ENCODE results near the gene STK25. TPM values are rescaled to one million over a fixed set of nuclear protein-coding genes. Genes with fewer than 3 reads are reported as not detected.

STK25 gene
- total and polyA plus RNA-seq, 4 donors = 134 to 255 (median 190) TPM

GRCh38 chr2:241469746-241470145 lies 38.6 kb downstream of the STK25 start:
- 100% methylated on average over 2 of the region's 2 CpGs for WGBS (ENCODE audit: insufficient coverage)
- peaks cover 26% of the 10 kb centered on the region for H3K36me3 ChIP-seq (ENCODE audit: control insufficient read depth, insufficient read depth, low read length)
- DNase-seq (ENCODE audit: low read depth in 4 of 6, low spot score in 6 of 6) = no peak

GRCh38 chr2:241468476-241468781 lies 40.0 kb downstream of the STK25 start:
- no peaks in the 10 kb centered on the region for H3K4me1 ChIP-seq (ENCODE audit: control insufficient read depth, insufficient read depth, low read length)
- WGBS (ENCODE audit: insufficient coverage) = 83% methylated on average over 2 of the region's 2 CpGs
- no peak overlapping the region for H3K4me3 ChIP-seq (ENCODE audit: low read depth, low read length)
- no peaks in the 10 kb centered on the region for H3K9me3 ChIP-seq (ENCODE audit: control insufficient read depth, insufficient read depth, low read length)
- DNase-seq (ENCODE audit: low read depth in 4 of 6, low spot score in 6 of 6) = no peak
- H3K36me3 ChIP-seq (ENCODE audit: control insufficient read depth, insufficient read depth, low read length) = peaks cover 33% of the 10 kb centered on the region
- H3K27ac ChIP-seq (ENCODE audit: low read depth, low read length) = no peak overlapping the region
- no peaks in the 10 kb centered on the region for H3K27me3 ChIP-seq (ENCODE audit: control insufficient read depth, insufficient read depth, low read length)

More at GRCh38 chr2:241469746-241470145, 38.6 kb downstream of the STK25 start:
- H3K27ac ChIP-seq (ENCODE audit: low read depth, low read length) = no peak overlapping the region
- H3K27me3 ChIP-seq (ENCODE audit: control insufficient read depth, insufficient read depth, low read length) = no peaks in the 10 kb centered on the region
- no peaks in the 10 kb centered on the region for H3K4me1 ChIP-seq (ENCODE audit: control insufficient read depth, insufficient read depth, low read length)
- H3K4me3 ChIP-seq (ENCODE audit: low read depth, low read length) = no peak overlapping the region
- no peaks in the 10 kb centered on the region for H3K9me3 ChIP-seq (ENCODE audit: control insufficient read depth, insufficient read depth, low read length)

GRCh38 chr2:241467777-241468475 lies 40.5 kb downstream of the STK25 start:
- Histone ChIP-seq H3K27me3 (ENCODE audit: control insufficient read depth, insufficient read depth, low read length) (no peaks in the 10 kb centered on the region), H3K4me3 (ENCODE audit: low read depth, low read length) (no peak overlapping the region), H3K9me3 (ENCODE audit: control insufficient read depth, insufficient read depth, low read length) (no peaks in the 10 kb centered on the region), H3K27ac (ENCODE audit: low read depth, low read length) (no peak overlapping the region), H3K4me1 (ENCODE audit: control insufficient read depth, insufficient read depth, low read length) (no peaks in the 10 kb centered on the region), H3K36me3 (ENCODE audit: control insufficient read depth, insufficient read depth, low read length) (peaks cover 36% of the 10 kb centered on the region)
- no peak for DNase-seq (ENCODE audit: low read depth in 4 of 6, low spot score in 6 of 6)
- 86% methylated on average over 21 of the region's 23 CpGs for WGBS (ENCODE audit: insufficient coverage)

GRCh38 chr2:241466230-241466629 lies 42.2 kb downstream of the STK25 start:
- H3K4me1 ChIP-seq (ENCODE audit: control insufficient read depth, insufficient read depth, low read length) = no peaks in the 10 kb centered on the region
- DNase-seq (ENCODE audit: low read depth in 4 of 6, low spot score in 6 of 6) = no peak
- peaks cover 43% of the 10 kb centered on the region for H3K36me3 ChIP-seq (ENCODE audit: control insufficient read depth, insufficient read depth, low read length)
- no peaks in the 10 kb centered on the region for H3K9me3 ChIP-seq (ENCODE audit: control insufficient read depth, insufficient read depth, low read length)
- H3K4me3 ChIP-seq (ENCODE audit: low read depth, low read length) = no peak overlapping the region
- 94% methylated on average over 8 of the region's 10 CpGs for WGBS (ENCODE audit: insufficient coverage)
- H3K27ac ChIP-seq (ENCODE audit: low read depth, low read length) = no peak overlapping the region
- H3K27me3 ChIP-seq (ENCODE audit: control insufficient read depth, insufficient read depth, low read length) = no peaks in the 10 kb centered on the region

- Histone ChIP-seq H3K36me3 (ENCODE audit: control insufficient read depth, insufficient read depth, low read length) (peaks cover 46% of the 10 kb centered on the region), H3K4me3 (ENCODE audit: low read depth, low read length) (no peak overlapping the region), H3K27me3 (ENCODE audit: control insufficient read depth, insufficient read depth, low read length) (no peaks in the 10 kb centered on the region), H3K4me1 (ENCODE audit: control insufficient read depth, insufficient read depth, low read length) (no peaks in the 10 kb centered on the region), H3K27ac (ENCODE audit: low read depth, low read length) (no peak overlapping the region), H3K9me3 (ENCODE audit: control insufficient read depth, insufficient read depth, low read length) (no peaks in the 10 kb centered on the region)
- 55% methylated on average over 3 of the region's 12 CpGs for WGBS (ENCODE audit: insufficient coverage)
- no peak for DNase-seq (ENCODE audit: low read depth in 4 of 6, low spot score in 6 of 6)
These were observed 42.8 kb downstream of the STK25 start for GRCh38 chr2:241465543-241465942.

GRCh38 chr2:241463276-241464135 lies 44.9 kb downstream of the STK25 start:
- no peak for DNase-seq (ENCODE audit: low read depth in 4 of 6, low spot score in 6 of 6)
- no peak overlapping the region for H3K27ac ChIP-seq (ENCODE audit: low read depth, low read length)
- WGBS (ENCODE audit: insufficient coverage) = 93% methylated on average over 16 of the region's 18 CpGs

GRCh38 chr2:241461693-241462677 lies 46.4 kb downstream of the STK25 start:
- Histone ChIP-seq H3K36me3 (ENCODE audit: control insufficient read depth, insufficient read depth, low read length) (peaks cover 44% of the 10 kb centered on the region), H3K4me1 (ENCODE audit: control insufficient read depth, insufficient read depth, low read length) (no peaks in the 10 kb centered on the region), H3K27me3 (ENCODE audit: control insufficient read depth, insufficient read depth, low read length) (no peaks in the 10 kb centered on the region), H3K9me3 (ENCODE audit: control insufficient read depth, insufficient read depth, low read length) (no peaks in the 10 kb centered on the region), H3K4me3 (ENCODE audit: low read depth, low read length) (no peak overlapping the region), H3K27ac (ENCODE audit: low read depth, low read length) (no peak overlapping the region)
- WGBS (ENCODE audit: insufficient coverage) = 92% methylated on average over 9 of the region's 19 CpGs
- DNase-seq (ENCODE audit: low read depth in 4 of 6, low spot score in 6 of 6) = peak in 1 of 6 donors; percentile 17

More at GRCh38 chr2:241463276-241464135, 44.9 kb downstream of the STK25 start:
- Histone ChIP-seq H3K4me3 (ENCODE audit: low read depth, low read length) (no peak overlapping the region), H3K9me3 (ENCODE audit: control insufficient read depth, insufficient read depth, low read length) (no peaks in the 10 kb centered on the region), H3K36me3 (ENCODE audit: control insufficient read depth, insufficient read depth, low read length) (peaks cover 53% of the 10 kb centered on the region), H3K27me3 (ENCODE audit: control insufficient read depth, insufficient read depth, low read length) (no peaks in the 10 kb centered on the region), H3K4me1 (ENCODE audit: control insufficient read depth, insufficient read depth, low read length) (no peaks in the 10 kb centered on the region)

- WGBS (ENCODE audit: insufficient coverage) = 66% methylated on average over 3 of the region's 3 CpGs
- Histone ChIP-seq H3K27me3 (ENCODE audit: control insufficient read depth, insufficient read depth, low read length) (no peaks in the 10 kb centered on the region), H3K4me1 (ENCODE audit: control insufficient read depth, insufficient read depth, low read length) (no peaks in the 10 kb centered on the region), H3K36me3 (ENCODE audit: control insufficient read depth, insufficient read depth, low read length) (peaks cover 38% of the 10 kb centered on the region), H3K4me3 (ENCODE audit: low read depth, low read length) (no peak overlapping the region), H3K27ac (ENCODE audit: low read depth, low read length) (no peak overlapping the region), H3K9me3 (ENCODE audit: control insufficient read depth, insufficient read depth, low read length) (no peaks in the 10 kb centered on the region)
- DNase-seq (ENCODE audit: low read depth in 4 of 6, low spot score in 6 of 6) = no peak
These were observed 47.8 kb downstream of the STK25 start for GRCh38 chr2:241460631-241461030.

- 91% methylated on average over 13 of the region's 13 CpGs for WGBS (ENCODE audit: insufficient coverage)
- Histone ChIP-seq H3K36me3 (ENCODE audit: control insufficient read depth, insufficient read depth, low read length) (peaks cover 31% of the 10 kb centered on the region), H3K4me1 (ENCODE audit: control insufficient read depth, insufficient read depth, low read length) (no peaks in the 10 kb centered on the region), H3K27ac (ENCODE audit: low read depth, low read length) (no peak overlapping the region), H3K4me3 (ENCODE audit: low read depth, low read length) (no peak overlapping the region), H3K27me3 (ENCODE audit: control insufficient read depth, insufficient read depth, low read length) (no peaks in the 10 kb centered on the region), H3K9me3 (ENCODE audit: control insufficient read depth, insufficient read depth, low read length) (no peaks in the 10 kb centered on the region)
- DNase-seq (ENCODE audit: low read depth in 4 of 6, low spot score in 6 of 6) = no peak
These were observed 48.9 kb downstream of the STK25 start for GRCh38 chr2:241459520-241459919.
